Fibroblast of villous mesenchyme (primary cell): Measurements from ENCODE around the gene CIAO2A. TPM values are rescaled to one million over a fixed set of nuclear protein-coding genes. Genes with fewer than 3 reads are reported as not detected.

ENCODE experiments used
- DNase-seq: peaks from one replicate; pipeline ENCODE4 v3.0.0-alpha.2; 2010; ENCODE audit warnings: low read depth
- H3K4me3 ChIP-seq: 2 replicates; pipeline ENCODE4 v1.5.1; 2011; ENCODE audit warnings: low read depth, mild to moderate bottlenecking, low read length
- CTCF ChIP-seq: IDR thresholded peaks from 2 replicates; pipeline ENCODE4 v1.5.1; 2012; ENCODE audit warnings: low read depth, mild to moderate bottlenecking, low read length; ENCODE audit not compliant: insufficient read depth
- total RNA-seq: library from RNA; depleted of rRNA; stranded (reverse); fragments of >200 nt; gene quantifications from 2 replicates; pipeline ENCODE4 v1.2.3, GENCODE V29; 2012

Gene CIAO2A
- total RNA-seq, 1 donor = 62.6 TPM

DNA sequence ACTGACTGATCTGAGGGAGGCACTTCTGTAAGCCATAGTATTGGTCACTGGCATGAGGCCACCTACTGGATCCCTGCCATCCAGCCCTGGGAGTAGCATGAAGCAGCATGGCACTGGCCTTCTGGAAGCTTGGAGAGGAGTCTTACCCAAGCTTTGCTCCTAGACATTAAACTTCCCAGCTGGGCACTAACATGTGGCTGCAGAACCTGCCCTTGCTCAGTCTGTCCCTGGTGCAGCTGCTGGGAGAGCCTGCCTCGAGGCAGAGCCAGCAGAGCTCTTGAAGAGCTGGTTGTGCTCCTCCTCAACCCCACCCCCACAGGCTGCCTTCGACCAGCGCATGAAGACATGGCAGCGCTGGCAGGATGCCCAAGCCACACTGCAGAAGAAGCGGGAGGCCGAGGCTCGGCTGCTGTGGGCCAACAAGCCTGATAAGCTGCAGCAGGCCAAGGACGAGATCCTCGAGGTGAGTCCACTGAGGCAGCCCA is 40.7 kb upstream of the CIAO2A start:
- peak; percentile 24 for DNase-seq
- TF ChIP-seq CTCF = no peak

DNA sequence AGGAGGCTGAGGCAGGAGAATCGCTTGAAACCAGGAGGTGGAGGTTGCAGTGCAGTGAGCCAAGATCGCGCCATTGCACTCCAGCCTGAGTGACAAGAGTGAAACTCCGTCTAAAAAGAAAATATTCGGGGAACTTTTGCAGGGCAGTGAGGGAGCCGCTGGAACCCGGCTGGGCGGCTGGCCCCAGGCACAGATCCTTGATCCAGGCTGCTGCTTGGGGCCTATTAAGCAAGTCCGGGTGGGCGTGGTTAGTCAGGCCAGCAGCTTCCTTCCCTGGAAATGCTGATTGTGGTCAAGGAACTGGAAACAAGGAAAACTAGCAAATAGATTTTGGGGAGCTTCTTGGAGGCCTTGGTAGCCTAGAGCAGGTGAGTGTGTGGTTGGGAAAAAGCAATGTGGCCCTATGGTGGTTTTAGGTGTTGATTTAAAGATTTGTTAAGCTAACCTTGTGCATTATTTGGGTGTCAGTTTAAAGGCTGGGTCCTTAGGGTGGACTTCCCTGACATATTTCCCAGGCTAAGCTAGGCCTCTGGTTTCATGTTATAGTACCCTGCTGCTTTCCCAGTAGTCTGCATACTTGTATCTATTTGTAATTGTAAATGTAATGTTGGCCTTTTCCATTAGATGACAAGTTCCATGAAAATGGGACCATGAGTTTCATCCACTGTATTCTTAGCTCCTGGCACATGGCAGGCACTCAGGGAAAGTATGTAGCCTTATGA is 40.1 kb upstream of the CIAO2A start:
- no peak overlapping the region for H3K4me3 ChIP-seq
- TF ChIP-seq CTCF = no peak
- peak; percentile 37 for DNase-seq

More for the DNA sequence above, 40.7 kb upstream of the CIAO2A start:
- no peak overlapping the region for H3K4me3 ChIP-seq

GRCh38 chr15:64132217-64132616 is 38.6 kb upstream of the CIAO2A start:
- H3K4me3 ChIP-seq = no peak overlapping the region
- no peak for DNase-seq

DNA sequence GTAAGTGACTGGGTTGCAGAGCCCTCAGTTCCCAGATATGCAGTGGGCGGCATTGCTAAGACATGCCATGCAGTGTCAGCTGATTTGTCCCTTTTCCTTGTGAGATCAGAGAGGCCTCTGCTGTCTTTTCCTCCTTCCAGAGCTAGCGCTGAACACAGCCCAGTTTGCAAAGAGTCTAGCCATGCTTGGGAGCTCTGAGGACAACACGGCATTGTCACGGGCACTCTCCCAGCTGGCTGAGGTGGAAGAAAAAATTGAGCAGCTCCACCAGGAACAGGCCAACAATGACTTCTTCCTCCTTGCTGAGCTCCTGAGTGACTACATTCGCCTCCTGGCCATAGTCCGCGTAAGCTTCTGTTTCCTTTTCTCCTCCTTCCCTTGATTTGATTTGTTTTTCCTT is 37.9 kb upstream of the CIAO2A start:
- H3K4me3 ChIP-seq = no peak overlapping the region
- TF ChIP-seq CTCF = no peak
- no peak for DNase-seq

More at GRCh38 chr15:64132217-64132616, 38.6 kb upstream of the CIAO2A start:
- TF ChIP-seq CTCF = no peak

DNA sequence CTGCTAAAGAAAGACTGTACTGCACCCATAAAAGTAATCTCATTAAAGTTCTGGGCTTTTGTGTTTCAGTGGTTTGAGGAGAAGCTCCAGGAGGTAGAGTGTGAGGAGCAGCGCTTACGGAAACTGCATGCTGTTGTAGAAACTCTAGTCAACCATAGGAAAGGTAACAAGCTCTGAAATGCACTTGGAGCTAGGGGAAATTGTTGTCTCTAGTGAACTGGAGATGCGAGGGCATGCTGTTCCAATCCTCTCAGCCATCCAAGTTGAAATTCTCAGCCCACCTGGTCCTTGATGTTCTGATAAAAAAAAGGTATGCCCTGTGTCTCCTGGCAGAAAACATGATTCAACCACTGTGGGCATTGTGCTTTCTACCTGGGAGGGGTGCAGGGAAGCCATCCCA is 36.5 kb upstream of the CIAO2A start:
- no peak for DNase-seq
- H3K4me3 ChIP-seq = no peak overlapping the region
- TF ChIP-seq CTCF = no peak

GRCh38 chr15:64127521-64128270 is 34.1 kb upstream of the CIAO2A start:
- H3K4me3 ChIP-seq = no peak overlapping the region
- no peak for TF ChIP-seq CTCF
- no peak for DNase-seq
